HEK293 (cell line): Measurements from ENCODE around the gene STX2.

ENCODE experiments used
- CTCF ChIA-PET: fragments of 350-600 bp; formaldehyde crosslinking; extraction: SDS; loops from one replicate; lab custom pipeline; 2021; ENCODE audit warnings: antibody characterized with exemption; lab: Yijun Ruan, JAX
- POLR2A ChIA-PET: fragments of 300-600 bp; formaldehyde crosslinking; extraction: SDS; loops from one replicate; lab custom pipeline; 2020; ENCODE audit warnings: antibody characterized with exemption, inconsistent platforms; lab: Yijun Ruan, JAX
- H3K27ac ChIP-seq: fragments of 200-500 bp; sonication (Bioruptor generic); 2 replicates; pipeline ENCODE4 v1.5.1; 2014; ENCODE audit warnings: low read depth, low read length, control low read depth, inconsistent platforms; ENCODE audit errors: extremely low read depth
- H3K36me3 ChIP-seq, 2 experiments: fragments of 200-500 bp in 1 of 2; sonication (Bioruptor generic) in 1 of 2; 1 replicate in 1 of 2; 2 replicates in 1 of 2; pipeline ENCODE4 v1.5.1; 2014 to 2017; ENCODE audit warnings: inconsistent platforms in 2 of 2, low read length in 2 of 2; ENCODE audit not compliant: control insufficient read depth in 2 of 2, insufficient read depth in 1 of 2
- H3K4me1 ChIP-seq: fragments of 200-500 bp; sonication (Bioruptor generic); 2 replicates; pipeline ENCODE4 v1.5.1; 2014; ENCODE audit warnings: mild to moderate bottlenecking, low read length, inconsistent platforms; ENCODE audit not compliant: control insufficient read depth, insufficient read depth
- H3K4me3 ChIP-seq: 2 replicates; pipeline ENCODE4 v1.5.1; 2011; ENCODE audit warnings: low read depth, mild to moderate bottlenecking, control low read depth, low read length, moderate library complexity
- H3K9me3 ChIP-seq: fragments of 200-500 bp; sonication (Bioruptor generic); 2 replicates; pipeline ENCODE4 v1.5.1; 2014; ENCODE audit warnings: low read depth, low read length, inconsistent platforms; ENCODE audit not compliant: control insufficient read depth, insufficient read depth
- BCL6B ChIP-seq: fragments of 450-650 bp; formaldehyde crosslinking; IDR thresholded peaks from 2 replicates; pipeline ENCODE4 v1.5.1; 2017; ENCODE audit warnings: missing biosample characterization, missing genetic modification characterization
- EGR2 ChIP-seq: fragments of 450-650 bp; formaldehyde crosslinking; IDR thresholded peaks from 2 replicates; pipeline ENCODE4 v1.5.1; 2016; ENCODE audit warnings: low read depth, missing biosample characterization, missing genetic modification characterization
- HOXD13 ChIP-seq: sonication (generic); formaldehyde crosslinking; IDR thresholded peaks from 2 replicates; pipeline ENCODE4 v1.8.0; 2022; ENCODE audit warnings: missing genetic modification reagents, borderline replicate concordance
- KLF1 ChIP-seq: fragments of 450-650 bp; formaldehyde crosslinking; IDR thresholded peaks from 2 replicates; pipeline ENCODE4 v1.5.1; 2016; ENCODE audit warnings: missing biosample characterization, missing genetic modification characterization
- MYNN ChIP-seq: fragments of 450-650 bp; formaldehyde crosslinking; IDR thresholded peaks from 2 replicates; pipeline ENCODE4 v1.5.1; 2016; ENCODE audit warnings: missing biosample characterization, missing genetic modification characterization, borderline replicate concordance
- OSR2 ChIP-seq: fragments of 450-650 bp; formaldehyde crosslinking; IDR thresholded peaks from 2 replicates; pipeline ENCODE4 v1.5.1; 2016; ENCODE audit warnings: missing biosample characterization, missing genetic modification characterization
- SETDB1 ChIP-seq: IDR thresholded peaks from one replicate; pipeline ENCODE4 v1.6.1; 2017; ENCODE audit warnings: mild to moderate bottlenecking, low read length, moderate library complexity, mixed read lengths; ENCODE audit not compliant: insufficient read length
- TCF7L2 ChIP-seq: IDR thresholded peaks from 2 replicates; pipeline ENCODE4 v1.6.1; 2011; ENCODE audit warnings: low read depth, mild to moderate bottlenecking, inconsistent platforms, low read length, moderate library complexity, borderline replicate concordance
- TRIM28 ChIP-seq: IDR thresholded peaks from 2 replicates; pipeline ENCODE4 v1.6.1; 2011; ENCODE audit warnings: low read length, control low read depth, borderline replicate concordance
- ZBTB8A ChIP-seq: fragments of 450-650 bp; formaldehyde crosslinking; IDR thresholded peaks from 2 replicates; pipeline ENCODE4 v1.5.1; 2016; ENCODE audit warnings: missing biosample characterization, missing genetic modification characterization
- ZFP69B ChIP-seq: fragments of 450-650 bp; formaldehyde crosslinking; IDR thresholded peaks from 2 replicates; pipeline ENCODE4 v1.5.1; 2016; ENCODE audit warnings: missing biosample characterization, missing genetic modification characterization
- ZNF132 ChIP-seq: fragments of 450-650 bp; formaldehyde crosslinking; IDR thresholded peaks from 2 replicates; pipeline ENCODE4 v1.5.1; 2017; ENCODE audit warnings: missing biosample characterization, missing genetic modification characterization, borderline replicate concordance
- ZNF140 ChIP-seq: fragments of 450-650 bp; formaldehyde crosslinking; IDR thresholded peaks from 2 replicates; pipeline ENCODE4 v1.5.1; 2016; ENCODE audit warnings: missing biosample characterization, missing genetic modification characterization
- ZNF175 ChIP-seq: fragments of 450-650 bp; formaldehyde crosslinking; IDR thresholded peaks from 2 replicates; pipeline ENCODE4 v1.5.1; 2016; ENCODE audit warnings: missing biosample characterization, missing genetic modification characterization
- ZNF292 ChIP-seq: fragments of 450-650 bp; formaldehyde crosslinking; IDR thresholded peaks from 2 replicates; pipeline ENCODE4 v1.5.1; 2016; ENCODE audit warnings: low read depth, missing biosample characterization, missing genetic modification characterization, borderline replicate concordance
- ZNF362 ChIP-seq: fragments of 450-650 bp; formaldehyde crosslinking; IDR thresholded peaks from 2 replicates; pipeline ENCODE4 v1.5.1; 2016; ENCODE audit warnings: missing biosample characterization, missing genetic modification characterization
- ZNF529 ChIP-seq: fragments of 450-650 bp; formaldehyde crosslinking; IDR thresholded peaks from 2 replicates; pipeline ENCODE4 v1.5.1; 2017; ENCODE audit warnings: missing genetic modification characterization, missing biosample characterization; ENCODE audit not compliant: insufficient replicate concordance
- ZNF549 ChIP-seq: fragments of 450-650 bp; IDR thresholded peaks from 2 replicates; pipeline ENCODE4 v1.5.1; 2018; ENCODE audit warnings: missing biosample characterization, missing genetic modification characterization, mild to moderate bottlenecking, inconsistent platforms, moderate library complexity
- ZNF571 ChIP-seq: fragments of 450-650 bp; formaldehyde crosslinking; IDR thresholded peaks from 2 replicates; pipeline ENCODE4 v1.5.0; 2017; ENCODE audit warnings: missing biosample characterization, missing genetic modification characterization
- ZNF660 ChIP-seq: fragments of 450-650 bp; IDR thresholded peaks from 2 replicates; pipeline ENCODE4 v1.5.1; 2018; ENCODE audit warnings: missing biosample characterization, mild to moderate bottlenecking, missing genetic modification characterization
- ZNF704 ChIP-seq: fragments of 450-650 bp; formaldehyde crosslinking; IDR thresholded peaks from 2 replicates; pipeline ENCODE4 v1.5.1; 2016; ENCODE audit warnings: missing biosample characterization, missing genetic modification characterization
- ZNF76 ChIP-seq: fragments of 450-650 bp; formaldehyde crosslinking; IDR thresholded peaks from 2 replicates; pipeline ENCODE4; 2016; ENCODE audit warnings: low read depth, missing biosample characterization, missing genetic modification characterization, borderline replicate concordance
- ZNF843 ChIP-seq: fragments of 450-650 bp; formaldehyde crosslinking; IDR thresholded peaks from 2 replicates; pipeline ENCODE4 v1.5.1; 2016; ENCODE audit warnings: missing biosample characterization, missing genetic modification characterization
- TF ChIP-seq, protein P1 (sequence below): fragments of 450-650 bp; formaldehyde crosslinking; IDR thresholded peaks from 2 replicates; pipeline ENCODE4; 2016; ENCODE audit warnings: missing biosample characterization, missing genetic modification characterization
- TF ChIP-seq, protein P2 (sequence below): fragments of 450-650 bp; formaldehyde crosslinking; IDR thresholded peaks from 2 replicates; pipeline ENCODE4 v1.5.1; 2016; ENCODE audit warnings: missing biosample characterization, missing genetic modification characterization
- TF ChIP-seq, protein P3 (sequence below): fragments of 450-650 bp; formaldehyde crosslinking; IDR thresholded peaks from 2 replicates; pipeline ENCODE4 v1.5.1; 2016; ENCODE audit warnings: missing biosample characterization, missing genetic modification characterization
- TF ChIP-seq, protein P4 (sequence below): fragments of 450-650 bp; formaldehyde crosslinking; IDR thresholded peaks from 2 replicates; pipeline ENCODE4 v1.5.1; 2016; ENCODE audit warnings: missing biosample characterization, missing genetic modification characterization

The STX2 gene

GRCh38 chr12:130815028-130815741 lies 23.9 kb downstream of the STX2 start:
- Histone ChIP-seq H3K27ac (no peak overlapping the region), H3K9me3 (no peaks in the 10 kb centered on the region), H3K4me3 (no peak overlapping the region), H3K4me1 (0 out of 2 replicates have a peak, but pooled peaks cover 2% of the 10 kb centered on the region), H3K36me3 (peaks cover 0 to 34% of the 10 kb centered on the region in 2 experiments; a peak in 1 of 3 replicates)
- TF ChIP-seq SETDB1: no peak
- TF ChIP-seq ZNF529 (tag by site-specific recombination): no peak
- no peak for TF ChIP-seq ZNF660 (tag by site-specific recombination)
- TF ChIP-seq, protein P1, sequence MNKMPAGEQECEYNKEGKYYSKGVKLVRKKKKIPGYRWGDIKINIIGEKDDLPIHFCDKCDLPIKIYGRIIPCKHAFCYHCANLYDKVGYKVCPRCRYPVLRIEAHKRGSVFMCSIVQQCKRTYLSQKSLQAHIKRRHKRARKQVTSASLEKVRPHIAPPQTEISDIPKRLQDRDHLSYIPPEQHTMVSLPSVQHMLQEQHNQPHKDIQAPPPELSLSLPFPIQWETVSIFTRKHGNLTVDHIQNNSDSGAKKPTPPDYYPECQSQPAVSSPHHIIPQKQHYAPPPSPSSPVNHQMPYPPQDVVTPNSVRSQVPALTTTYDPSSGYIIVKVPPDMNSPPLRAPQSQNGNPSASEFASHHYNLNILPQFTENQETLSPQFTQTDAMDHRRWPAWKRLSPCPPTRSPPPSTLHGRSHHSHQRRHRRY: no peak
- no peak for TF ChIP-seq ZBTB8A
- TF ChIP-seq ZNF571: no peak
- TF ChIP-seq ZNF175 (tag by site-specific recombination): no peak
- no peak for TF ChIP-seq ZNF362 (tag by site-specific recombination)
- no peak for TF ChIP-seq ZNF704 (tag by site-specific recombination)
- TF ChIP-seq ZNF549 (tag by site-specific recombination): no peak
- TF ChIP-seq ZNF140 (tag by site-specific recombination): no peak
- no peak for TF ChIP-seq TRIM28
- TF ChIP-seq ZNF292: no peak
- TF ChIP-seq KLF1 (tag by site-specific recombination): no peak
- POLR2A ChIA-PET: no interaction called here
- CTCF ChIA-PET: interaction anchor here (0.7 kb wide), 1 partner anchor 158 kb away, joined by 6 read pairs; no protein-coding TSS in a partner anchor

- Histone ChIP-seq H3K9me3 (no peaks in the 10 kb centered on the region), H3K4me3 (no peak overlapping the region), H3K36me3 (peaks cover 0 to 40% of the 10 kb centered on the region in 2 experiments; a peak in 2 of 3 replicates), H3K4me1 (no peaks in the 10 kb centered on the region), H3K27ac (no peak overlapping the region)
- ChIA-PET POLR2A (no interaction called here), CTCF (interaction anchor here (0.6 kb wide), 1 partner anchor 13 kb away, joined by 3 read pairs; no protein-coding TSS in a partner anchor)
- no peak for TF ChIP-seq ZFP69B (tag by site-specific recombination)
- no peak for TF ChIP-seq ZNF843 (tag by site-specific recombination)
- TF ChIP-seq TCF7L2: no peak
- TF ChIP-seq EGR2 (tag by site-specific recombination): no peak
- no peak for TF ChIP-seq BCL6B (tag by site-specific recombination)
- no peak for TF ChIP-seq OSR2 (tag by site-specific recombination)
- TF ChIP-seq, protein P2, sequence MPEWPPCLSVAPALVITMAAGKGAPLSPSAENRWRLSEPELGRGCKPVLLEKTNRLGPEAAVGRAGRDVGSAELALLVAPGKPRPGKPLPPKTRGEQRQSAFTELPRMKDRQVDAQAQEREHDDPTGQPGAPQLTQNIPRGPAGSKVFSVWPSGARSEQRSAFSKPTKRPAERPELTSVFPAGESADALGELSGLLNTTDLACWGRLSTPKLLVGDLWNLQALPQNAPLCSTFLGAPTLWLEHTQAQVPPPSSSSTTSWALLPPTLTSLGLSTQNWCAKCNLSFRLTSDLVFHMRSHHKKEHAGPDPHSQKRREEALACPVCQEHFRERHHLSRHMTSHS (tag by site-specific recombination): no peak
- no peak for TF ChIP-seq ZNF132 (tag by site-specific recombination)
- TF ChIP-seq, protein P3, sequence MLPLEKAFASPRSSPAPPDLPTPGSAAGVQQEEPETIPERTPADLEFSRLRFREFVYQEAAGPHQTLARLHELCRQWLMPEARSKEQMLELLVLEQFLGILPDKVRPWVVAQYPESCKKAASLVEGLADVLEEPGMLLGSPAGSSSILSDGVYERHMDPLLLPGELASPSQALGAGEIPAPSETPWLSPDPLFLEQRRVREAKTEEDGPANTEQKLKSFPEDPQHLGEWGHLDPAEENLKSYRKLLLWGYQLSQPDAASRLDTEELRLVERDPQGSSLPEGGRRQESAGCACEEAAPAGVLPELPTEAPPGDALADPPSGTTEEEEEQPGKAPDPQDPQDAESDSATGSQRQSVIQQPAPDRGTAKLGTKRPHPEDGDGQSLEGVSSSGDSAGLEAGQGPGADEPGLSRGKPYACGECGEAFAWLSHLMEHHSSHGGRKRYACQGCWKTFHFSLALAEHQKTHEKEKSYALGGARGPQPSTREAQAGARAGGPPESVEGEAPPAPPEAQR (tag by site-specific recombination): no peak
- TF ChIP-seq MYNN (tag by site-specific recombination): no peak
- TF ChIP-seq, protein P4, sequence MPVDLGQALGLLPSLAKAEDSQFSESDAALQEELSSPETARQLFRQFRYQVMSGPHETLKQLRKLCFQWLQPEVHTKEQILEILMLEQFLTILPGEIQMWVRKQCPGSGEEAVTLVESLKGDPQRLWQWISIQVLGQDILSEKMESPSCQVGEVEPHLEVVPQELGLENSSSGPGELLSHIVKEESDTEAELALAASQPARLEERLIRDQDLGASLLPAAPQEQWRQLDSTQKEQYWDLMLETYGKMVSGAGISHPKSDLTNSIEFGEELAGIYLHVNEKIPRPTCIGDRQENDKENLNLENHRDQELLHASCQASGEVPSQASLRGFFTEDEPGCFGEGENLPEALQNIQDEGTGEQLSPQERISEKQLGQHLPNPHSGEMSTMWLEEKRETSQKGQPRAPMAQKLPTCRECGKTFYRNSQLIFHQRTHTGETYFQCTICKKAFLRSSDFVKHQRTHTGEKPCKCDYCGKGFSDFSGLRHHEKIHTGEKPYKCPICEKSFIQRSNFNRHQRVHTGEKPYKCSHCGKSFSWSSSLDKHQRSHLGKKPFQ (tag by site-specific recombination): no peak
- TF ChIP-seq ZNF76 (tag by site-specific recombination): no peak
- TF ChIP-seq HOXD13 (CRISPR knock-in tag): no peak
Measured at GRCh38 chr12:130813949-130814348, 25.1 kb downstream of the STX2 start.
